Stimulated activated CD4-positive, alpha-beta T cell treated with anti-CD3 and anti-CD28 coated beads, Interleukin-1b, Interleukin-23, amount 100 ng/mL, for 4 hours (primary cell): ENCODE data around the gene KCNQ1.

Experiments used
- DNase-seq, 2 donors: peaks; one replicate each; pipeline ENCODE4 v3.0.0-alpha.2; 2020; ENCODE audit warnings: low read depth in 2 of 2

Gene KCNQ1

DNA sequence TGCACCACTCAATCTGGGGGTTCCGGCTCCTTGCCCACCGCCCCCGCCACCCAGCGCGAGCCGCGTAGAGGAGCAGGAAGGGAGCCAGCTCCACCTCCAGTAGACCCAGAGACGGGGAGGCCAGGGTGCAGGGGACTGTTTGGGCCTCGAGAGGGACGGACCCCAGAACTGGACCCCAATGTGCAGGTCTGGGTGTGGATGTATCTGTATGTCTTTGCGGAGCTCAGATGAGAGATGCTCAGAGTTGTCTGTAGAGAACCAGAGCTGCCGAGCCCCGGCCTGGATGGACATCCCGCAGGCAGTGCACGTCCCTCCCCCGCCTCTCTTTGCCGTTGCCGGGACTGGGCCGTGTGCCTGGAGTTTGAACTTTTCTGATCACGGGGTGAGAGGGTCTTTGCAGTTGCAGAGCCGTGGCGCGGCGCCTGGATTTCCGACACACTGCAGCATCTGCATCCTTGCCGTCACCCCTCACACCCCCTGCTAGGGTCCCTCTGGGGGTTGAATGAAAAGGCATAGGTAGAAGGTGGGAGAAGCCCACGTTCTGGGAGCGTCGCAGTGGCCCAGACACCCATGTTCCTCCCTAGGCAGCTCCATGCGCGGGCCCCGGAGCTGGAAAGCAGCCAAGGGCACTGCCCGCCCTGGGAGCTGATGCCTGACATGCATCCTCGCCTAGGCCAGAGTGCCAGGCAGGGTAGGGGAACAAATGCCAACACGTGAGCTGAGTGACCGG, 105.2 kb downstream of the KCNQ1 start:
- DNase-seq: no peak

GRCh38 chr11:2550606-2550970, 105.8 kb downstream of the KCNQ1 start:
- no peak for DNase-seq

GRCh38 chr11:2551131-2551530, 106.3 kb downstream of the KCNQ1 start:
- DNase-seq: no peak

GRCh38 chr11:2552210-2552609, 107.4 kb downstream of the KCNQ1 start:
- no peak for DNase-seq

- no peak for DNase-seq
Measured at GRCh38 chr11:2553198-2553597, 108.4 kb downstream of the KCNQ1 start.

- DNase-seq: no peak
Measured at GRCh38 chr11:2553886-2554285, 109.1 kb downstream of the KCNQ1 start.

GRCh38 chr11:2554338-2555207, 109.8 kb downstream of the KCNQ1 start:
- no peak for DNase-seq

- DNase-seq: no peak
Measured at GRCh38 chr11:2555336-2555735, 110.5 kb downstream of the KCNQ1 start.

DNA sequence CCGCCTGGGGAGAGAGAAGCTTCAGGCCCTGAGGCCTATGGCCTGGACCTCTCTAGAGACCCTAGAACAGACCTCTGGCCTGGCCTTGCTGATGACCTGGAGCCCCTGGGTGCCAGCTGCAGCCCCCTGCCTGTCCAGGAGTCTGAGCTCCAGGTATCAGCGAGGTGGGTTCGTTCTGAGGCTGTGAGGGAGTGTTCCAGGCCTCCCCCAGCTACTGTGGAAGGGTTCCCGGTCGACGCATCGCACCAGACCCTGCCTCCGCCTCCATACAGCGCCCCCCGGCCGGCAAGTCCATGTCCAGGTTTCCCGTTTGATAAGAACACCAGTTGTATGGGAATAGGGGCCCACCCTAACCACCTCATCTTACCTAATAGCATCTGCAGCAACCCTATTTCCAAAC, 111.1 kb downstream of the KCNQ1 start:
- DNase-seq: no peak

GRCh38 chr11:2557381-2557780, 112.6 kb downstream of the KCNQ1 start:
- DNase-seq: no peak

- DNase-seq: no peak
Measured at GRCh38 chr11:2558397-2558796, 113.6 kb downstream of the KCNQ1 start.

DNA sequence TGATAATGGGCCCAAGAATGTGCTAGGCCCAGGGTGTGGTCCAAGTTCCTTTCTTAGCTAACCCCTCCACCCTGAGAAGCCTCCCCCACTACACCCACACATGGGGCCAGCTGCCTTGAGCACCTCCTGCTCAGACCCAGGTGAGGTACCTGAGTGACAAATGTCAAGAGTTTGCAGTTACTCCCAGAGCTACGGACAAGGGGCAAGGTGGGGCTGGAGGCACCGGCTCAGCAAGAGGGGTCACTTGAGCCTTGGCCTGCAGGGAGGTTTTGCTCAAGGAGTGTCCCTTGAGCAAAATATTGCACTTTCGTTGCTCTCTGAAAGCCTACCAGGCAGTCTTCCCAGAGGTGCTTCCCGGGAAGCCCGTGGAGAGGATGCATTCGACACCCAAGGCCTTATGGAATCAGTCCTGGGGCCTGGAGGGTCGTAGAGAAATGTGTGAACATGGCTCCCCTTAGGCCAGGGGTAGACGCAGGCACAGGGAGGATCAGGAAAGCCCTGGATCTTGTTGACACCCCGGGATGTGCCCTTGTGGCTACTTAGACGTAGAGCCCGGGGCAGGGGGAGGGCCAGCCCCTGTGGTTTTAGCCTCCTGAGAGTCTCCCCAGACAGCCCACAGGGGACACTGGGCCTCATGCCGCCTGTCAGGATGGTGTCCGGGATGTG, 114.2 kb downstream of the KCNQ1 start:
- no peak for DNase-seq

DNA sequence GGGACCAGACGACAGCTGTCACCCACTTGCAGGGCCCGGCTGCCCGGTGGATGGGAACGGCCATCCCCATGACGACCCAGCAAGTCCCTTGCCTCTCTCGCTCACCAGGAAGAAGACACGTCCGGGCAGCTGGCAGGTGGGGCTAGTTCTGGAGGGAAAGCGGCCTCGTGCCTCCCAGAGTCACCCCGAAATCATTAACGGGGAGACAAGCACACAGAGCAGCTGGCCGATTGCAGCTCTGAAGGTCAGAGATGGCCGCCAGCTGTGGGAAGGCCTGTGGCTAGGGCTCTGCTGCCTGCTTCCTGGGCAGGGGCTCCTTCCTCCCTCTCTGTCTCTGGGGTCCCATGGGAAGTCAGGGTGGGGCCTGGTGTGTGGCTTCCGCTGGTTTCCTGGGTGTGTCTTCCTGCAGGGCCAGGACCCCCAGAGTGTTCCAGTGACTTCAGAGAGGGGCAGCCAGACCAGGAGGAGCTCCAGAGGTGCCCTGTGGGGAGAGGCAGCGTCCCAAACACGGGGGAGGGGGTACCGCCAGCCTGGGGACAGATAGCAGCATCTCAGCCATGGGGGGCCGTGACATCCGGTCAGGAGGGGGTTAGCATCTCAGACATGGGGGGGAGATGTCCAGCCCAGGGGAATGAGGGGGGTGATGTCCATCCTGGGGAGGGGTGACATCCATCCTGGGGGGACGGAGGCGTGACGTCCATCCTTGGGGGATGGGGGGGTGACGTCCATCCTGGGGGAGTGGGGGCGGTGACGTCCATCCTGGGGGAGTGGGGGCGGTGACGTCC, 114.9 kb downstream of the KCNQ1 start:
- no peak for DNase-seq

- no peak for DNase-seq
Measured at GRCh38 chr11:2561696-2562581, 117.1 kb downstream of the KCNQ1 start.

DNA sequence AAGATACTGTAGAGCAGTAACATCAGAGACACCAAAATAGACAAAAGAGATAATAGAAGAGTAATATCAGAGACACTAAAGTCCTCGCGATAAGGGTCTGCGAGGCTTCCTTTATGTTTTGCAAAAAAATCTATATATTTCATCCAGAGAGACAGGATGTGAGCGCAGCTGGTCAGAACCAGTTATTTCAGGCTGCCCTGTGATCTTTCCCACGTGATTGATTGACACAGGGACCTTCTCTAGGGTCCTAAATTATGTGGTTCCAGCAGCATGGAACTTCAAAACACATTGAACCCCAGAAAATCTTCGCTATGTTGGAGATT, 118.0 kb downstream of the KCNQ1 start:
- DNase-seq: no peak

DNA sequence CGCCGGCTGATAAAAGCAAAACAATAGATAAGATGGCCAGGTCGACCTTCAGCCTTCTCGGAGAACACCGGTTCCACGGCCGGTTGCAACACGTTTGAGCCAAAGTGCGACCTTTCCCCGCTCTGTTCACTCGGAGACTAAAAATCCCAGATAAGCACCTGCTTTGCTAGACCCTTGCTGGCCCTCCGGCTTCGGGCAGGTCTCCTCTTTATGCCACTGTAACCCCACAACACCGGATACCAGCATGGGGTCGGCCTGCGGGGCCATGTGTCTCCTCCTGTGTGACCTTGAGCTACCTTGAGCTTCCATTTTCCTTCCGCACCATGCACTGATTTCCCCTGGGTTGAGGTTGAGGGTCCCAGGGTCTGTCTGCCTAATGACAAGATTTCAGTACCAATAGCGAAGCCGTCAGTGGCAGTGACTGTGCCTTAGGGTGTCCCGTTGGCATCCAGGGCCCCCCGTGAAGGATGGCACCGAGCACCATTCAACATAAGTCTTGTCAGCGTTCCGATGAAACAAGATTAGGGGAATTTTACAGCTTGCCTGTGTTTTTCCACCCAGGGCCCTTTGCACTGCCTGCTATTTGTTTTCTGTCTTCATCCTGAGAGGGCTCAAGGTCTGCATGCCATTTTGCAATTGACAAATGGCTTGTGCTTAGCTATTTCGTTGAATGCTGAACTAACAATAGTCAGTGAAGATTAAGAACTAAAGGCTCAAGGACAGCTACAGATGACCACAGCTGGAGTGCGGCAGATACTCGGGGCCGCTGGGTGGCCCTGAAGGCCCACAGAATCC, 118.6 kb downstream of the KCNQ1 start:
- no peak for DNase-seq

GRCh38 chr11:2564008-2564530, 119.3 kb downstream of the KCNQ1 start:
- DNase-seq: no peak

DNA sequence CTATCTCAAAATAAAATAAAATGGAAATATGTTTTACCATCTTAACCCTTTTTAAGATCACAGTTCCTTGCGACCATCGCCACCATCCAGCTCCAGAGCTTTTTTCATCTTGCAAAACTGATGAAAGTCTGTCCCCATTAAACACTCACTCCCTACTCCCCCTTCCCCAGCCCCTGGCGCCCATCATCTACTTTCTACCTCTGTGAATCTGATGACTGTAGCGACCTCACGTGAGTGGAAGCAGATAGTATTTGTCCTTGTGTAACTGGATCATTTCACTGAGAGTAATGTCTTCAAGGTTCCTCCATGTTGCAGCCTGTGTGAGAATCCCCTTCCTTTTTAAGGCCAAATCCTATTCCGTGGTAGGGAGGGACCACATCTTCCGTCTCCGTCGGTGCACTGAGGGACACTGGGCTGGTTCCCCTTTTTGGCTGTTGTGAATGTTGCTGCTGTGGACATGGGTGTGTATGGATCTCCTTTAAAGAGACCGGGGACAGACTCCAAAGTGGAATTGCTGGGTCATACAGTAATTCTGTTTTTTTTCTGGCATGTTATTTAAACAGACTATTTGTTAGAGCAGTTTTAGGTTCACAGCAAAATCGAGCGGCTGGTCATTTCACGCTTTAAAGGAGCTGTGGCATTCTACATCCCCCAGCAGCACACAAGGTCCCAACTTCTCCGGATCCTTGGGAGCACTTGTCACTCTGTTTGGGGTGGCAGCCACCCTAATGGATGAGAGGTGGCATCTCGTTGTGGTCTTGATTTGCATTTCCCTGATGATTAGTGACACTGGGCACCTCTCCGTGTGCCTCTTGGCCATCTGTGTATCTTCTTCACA, 120.0 kb downstream of the KCNQ1 start:
- DNase-seq: no peak
